HG02763 (cell line): ENCODE results near the gene CD63.

Experiments used
- ATAC-seq: cut with Tn5 transposase; IDR thresholded peaks from one replicate; pipeline ENCODE4 v1.9.1; 2021; ENCODE audit warnings: mild to moderate bottlenecking, moderate library complexity; ENCODE audit not compliant: unreplicated experiment

Gene CD63

GRCh38 chr12:55723516-55724225 is 5.1 kb downstream of the CD63 start:
- ATAC-seq = no peak

- ATAC-seq = no peak
Observed at GRCh38 chr12:55722948-55723347, 5.9 kb downstream of the CD63 start.

- no peak for ATAC-seq
Observed at GRCh38 chr12:55721601-55722213, 7.1 kb downstream of the CD63 start.

- ATAC-seq = no peak
Observed at GRCh38 chr12:55720894-55721444, 7.8 kb downstream of the CD63 start.

GRCh38 chr12:55720071-55720564 is 8.7 kb downstream of the CD63 start, which contains the start of gene RDH5:
RDH5 (plus strand) TSS chr12:55720393; CDS start chr12:55721185, 792 bp downstream.
- no peak for ATAC-seq

- ATAC-seq = no peak
Observed at GRCh38 chr12:55719371-55719770, 9.4 kb downstream of the CD63 start.

GRCh38 chr12:55718624-55719275 is 10.1 kb downstream of the CD63 start:
- no peak for ATAC-seq

GRCh38 chr12:55718015-55718414 is 10.8 kb downstream of the CD63 start:
- no peak for ATAC-seq

- no peak for ATAC-seq
Observed at GRCh38 chr12:55717011-55718007, 11.5 kb downstream of the CD63 start.

- ATAC-seq = no peak
Observed at GRCh38 chr12:55716582-55716957, 12.2 kb downstream of the CD63 start.

GRCh38 chr12:55715833-55716581 is 12.8 kb downstream of the CD63 start, which contains the start of gene BLOC1S1:
BLOC1S1 (plus strand) TSS chr12:55716046; CDS start chr12:55716052, 6 bp downstream.
- peak; percentile 91 for ATAC-seq

GRCh38 chr12:55715169-55715764 is 13.5 kb downstream of the CD63 start:
- no peak for ATAC-seq

- no peak for ATAC-seq
Observed at GRCh38 chr12:55713721-55714120, 15.1 kb downstream of the CD63 start.

GRCh38 chr12:55712700-55713415 is 16.0 kb downstream of the CD63 start:
- no peak for ATAC-seq

GRCh38 chr12:55711786-55712553 is 16.8 kb downstream of the CD63 start:
- ATAC-seq = no peak

GRCh38 chr12:55708695-55709233 is 20.0 kb downstream of the CD63 start:
- no peak for ATAC-seq
